NCI-H1930 (cell line): ENCODE results near the gene CTU2.

Experiments
- DNase-seq, 2 experiments: peaks; one replicate each; lab custom pipeline; 2025; lab: John Stamatoyannopoulos, UW

The CTU2 gene

DNA sequence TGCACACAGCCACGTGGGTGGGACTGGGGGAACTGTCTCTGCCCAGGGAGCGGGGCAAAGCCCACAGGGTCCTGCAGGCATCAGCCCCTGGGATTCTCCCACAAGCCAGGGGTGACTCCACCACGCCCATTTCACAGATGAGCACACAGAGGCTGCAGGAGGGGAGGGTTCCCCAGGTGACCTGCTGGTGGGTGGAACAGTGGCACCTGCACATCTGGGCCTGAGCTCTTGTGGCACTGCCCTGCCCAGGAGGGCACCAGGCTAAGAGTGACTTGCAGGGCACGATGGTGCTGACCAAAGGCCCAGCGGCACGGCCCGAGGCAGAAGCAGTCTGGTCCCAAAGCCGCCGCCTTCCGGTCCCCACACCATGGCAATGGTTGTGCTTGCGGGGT, 54.8 kb downstream of the CTU2 start:
- no peak for DNase-seq

DNA sequence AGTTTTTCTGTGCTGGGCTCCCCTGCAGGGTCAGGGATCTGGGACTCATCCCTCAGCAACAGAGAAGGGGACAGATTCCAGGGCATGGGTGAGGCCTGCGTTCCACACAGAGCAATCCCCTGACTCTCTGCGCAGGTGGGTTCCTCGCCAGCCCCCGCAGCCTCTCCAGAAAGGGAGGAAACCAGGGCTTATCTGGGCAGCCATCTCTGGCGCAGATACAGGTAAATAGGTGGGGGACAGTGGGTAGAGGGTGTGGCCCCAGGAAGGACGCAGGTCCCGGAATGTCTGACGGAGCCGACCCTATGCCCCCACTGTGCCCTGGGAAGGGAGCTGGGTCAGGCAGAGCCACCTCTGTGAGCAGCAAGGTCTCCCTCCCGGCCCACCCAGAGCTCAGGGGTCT, 55.5 kb downstream of the CTU2 start:
- no peak for DNase-seq

DNA sequence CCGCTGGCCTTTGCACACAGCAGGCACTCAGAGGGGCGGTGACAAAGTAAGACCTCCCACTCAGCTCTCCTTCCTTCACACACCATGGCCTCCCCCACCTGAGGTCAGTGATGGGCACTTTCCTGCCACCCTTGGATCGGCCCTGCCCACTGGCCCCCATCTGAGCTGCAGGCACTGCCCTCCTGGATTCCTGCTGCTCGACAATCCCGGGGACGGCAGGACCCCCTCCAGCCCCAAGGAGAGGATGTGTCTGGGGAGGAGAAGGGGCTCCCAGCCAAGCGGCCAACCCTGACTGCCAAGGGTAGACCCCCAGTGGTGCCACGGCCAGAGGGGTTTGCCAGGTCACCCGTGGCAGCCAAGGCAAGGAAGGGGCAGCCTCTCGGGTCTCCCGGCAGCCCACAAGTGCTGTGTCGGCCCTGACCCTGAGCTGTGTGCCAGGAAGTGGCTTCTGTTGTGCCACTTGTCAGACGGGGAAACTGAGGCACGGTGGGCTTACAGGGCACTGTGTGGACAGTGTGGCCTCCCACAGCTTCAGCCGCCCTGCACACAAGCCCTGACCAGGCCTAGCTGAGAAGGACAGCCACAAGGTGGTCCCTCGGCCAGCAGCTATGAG, 56.1 kb downstream of the CTU2 start:
- DNase-seq, result no peak

DNA sequence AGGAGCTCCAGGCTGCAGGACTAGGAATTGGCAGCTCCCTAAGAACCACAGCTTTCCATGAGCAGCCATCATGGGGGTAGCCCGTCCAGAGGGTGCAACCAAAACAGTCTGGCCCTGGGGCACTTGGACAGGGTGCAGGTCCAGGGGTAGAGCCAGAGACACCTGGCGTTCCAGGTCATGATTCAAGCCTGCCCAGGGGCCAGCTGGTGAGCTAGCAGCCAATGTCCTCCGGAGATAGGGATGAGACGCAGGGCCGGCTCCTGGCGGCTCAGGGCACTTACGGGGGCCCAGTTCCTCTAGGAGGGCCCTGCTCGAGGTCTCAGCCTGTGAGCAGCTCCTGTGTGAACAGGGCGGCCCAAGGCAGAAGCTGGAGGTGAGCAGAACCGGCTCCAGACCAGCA, 56.6 kb downstream of the CTU2 start:
- DNase-seq, result no peak

DNA sequence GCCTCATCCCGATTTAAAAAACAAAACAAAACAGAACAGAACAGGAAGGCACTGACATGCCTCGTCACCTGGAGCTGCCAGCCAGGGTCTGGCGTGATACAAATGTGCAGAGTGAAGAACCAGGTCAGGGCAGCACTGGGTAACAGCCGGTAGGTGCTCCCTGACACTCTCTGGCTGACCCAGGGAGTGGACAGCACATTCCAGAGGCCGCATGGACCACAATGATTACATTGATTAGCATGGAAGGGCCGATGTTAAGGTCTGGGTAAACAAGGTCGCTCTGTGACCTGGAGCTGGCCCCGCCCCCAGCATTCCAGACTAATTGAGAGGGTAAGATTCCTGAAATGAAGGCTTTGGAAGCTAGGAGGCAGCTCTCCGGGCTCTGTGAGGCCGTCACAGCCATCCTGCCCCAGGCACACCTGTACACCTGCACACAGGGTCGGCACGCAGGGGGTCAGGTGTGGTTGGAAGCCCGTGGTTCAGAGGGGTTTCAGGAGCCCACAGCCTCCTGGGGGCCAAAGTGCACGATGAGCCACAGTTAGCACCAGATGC, 57.3 kb downstream of the CTU2 start:
- DNase-seq, result no peak

DNA sequence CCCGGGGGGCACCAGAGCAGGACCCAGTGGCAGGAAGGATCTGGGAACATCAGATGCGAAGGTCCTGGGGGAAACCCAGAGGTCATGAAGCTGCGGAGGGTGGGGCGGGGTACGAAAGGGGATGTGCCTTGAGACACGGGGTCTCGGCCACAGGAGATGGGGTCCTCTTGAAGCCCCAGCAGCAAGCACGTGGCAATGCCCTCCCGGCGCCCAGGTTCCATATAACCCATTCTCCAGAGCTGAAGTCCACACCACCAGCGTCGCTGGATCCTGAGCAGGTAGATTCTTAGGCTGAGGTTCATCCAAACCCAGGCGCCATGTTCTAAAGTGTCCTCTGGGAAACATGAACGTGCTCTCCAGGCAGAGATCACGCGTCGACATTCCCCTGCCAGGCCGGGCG, 57.8 kb downstream of the CTU2 start:
- DNase-seq, result no peak

DNA sequence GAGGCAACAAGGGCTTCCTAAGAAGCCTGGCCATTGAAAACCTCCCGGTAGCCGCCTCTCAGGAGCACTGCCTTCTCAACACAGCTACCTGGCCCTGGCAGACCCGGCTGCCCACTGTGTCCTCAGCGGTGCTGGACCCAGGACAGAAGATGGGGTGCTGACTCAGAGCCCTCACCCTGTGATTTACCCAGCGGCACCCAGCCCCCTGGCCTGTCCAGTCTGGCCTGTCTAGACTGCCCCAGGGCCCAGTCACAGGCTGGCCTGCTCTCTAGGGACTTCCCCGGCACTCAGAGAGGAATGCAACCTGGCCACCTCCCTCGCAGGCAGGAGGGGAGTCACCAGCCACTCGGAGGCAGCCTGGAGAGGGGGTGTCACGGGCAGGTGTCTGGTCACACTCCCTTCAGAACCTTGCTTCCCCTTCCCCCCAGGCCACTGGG, 58.6 kb downstream of the CTU2 start:
- DNase-seq, result no peak
